ENCODE measurements around the gene HIPK1.

GRCh38 chr1:113943028-113943811, 14.1 kb downstream of the HIPK1 start:
- TF ChIP-seq CTCF (IDR thresholded peaks at IDR 0.05; ENCODE audit: insufficient read depth, low read length) (no peak), REST (IDR thresholded peaks at IDR 0.05; ENCODE audit: insufficient replicate concordance, low read depth) (no peak)

Data from HL-60 (cell line).